Adrenal gland (tissue), 5 donors: ENCODE measurements around the gene PDGFD.

ENCODE experiments used
- CTCF ChIP-seq, 6 experiments: fragments of 450-650 bp in 4 of 6; fragments of 200-600 bp in 2 of 6; sonication (generic) in 1 of 6; IDR thresholded peaks; 1 replicate in 5 of 6; 2 replicates in 1 of 6; pipeline versions ENCODE4 v1.5.1 to v1.8.0; 2016 to 2021; ENCODE audit warnings: antibody characterized with exemption in 6 of 6, mild to moderate bottlenecking in 2 of 6, moderate library complexity in 1 of 6
- POLR2A ChIP-seq, 2 donors: fragments of 450-650 bp; IDR thresholded peaks; one replicate each; pipeline ENCODE4 v1.6.1; 2017; ENCODE audit warnings: antibody characterized with exemption in 2 of 2, mild to moderate bottlenecking in 2 of 2, moderate library complexity in 1 of 2
- donor health status: DM: no; HTN: no; CAD: no.

- no peak for TF ChIP-seq CTCF (IDR thresholded peaks at IDR 0.05)
- TF ChIP-seq POLR2A (IDR thresholded peaks at IDR 0.05) = no peak
These were observed 5.1 kb upstream of the PDGFD start for GRCh38 chr11:104169091-104169490.
